ENCODE data around the gene MYLIP. TPM values are rescaled to one million over a fixed set of nuclear protein-coding genes. Genes with fewer than 3 reads are reported as not detected.

The MYLIP gene
- total RNA-seq (10 to 100 TPM; 17.5 to 19.9 TPM), polyA plus RNA-seq (10 to 100 TPM; 71.9 to 88.8 TPM)

DNA sequence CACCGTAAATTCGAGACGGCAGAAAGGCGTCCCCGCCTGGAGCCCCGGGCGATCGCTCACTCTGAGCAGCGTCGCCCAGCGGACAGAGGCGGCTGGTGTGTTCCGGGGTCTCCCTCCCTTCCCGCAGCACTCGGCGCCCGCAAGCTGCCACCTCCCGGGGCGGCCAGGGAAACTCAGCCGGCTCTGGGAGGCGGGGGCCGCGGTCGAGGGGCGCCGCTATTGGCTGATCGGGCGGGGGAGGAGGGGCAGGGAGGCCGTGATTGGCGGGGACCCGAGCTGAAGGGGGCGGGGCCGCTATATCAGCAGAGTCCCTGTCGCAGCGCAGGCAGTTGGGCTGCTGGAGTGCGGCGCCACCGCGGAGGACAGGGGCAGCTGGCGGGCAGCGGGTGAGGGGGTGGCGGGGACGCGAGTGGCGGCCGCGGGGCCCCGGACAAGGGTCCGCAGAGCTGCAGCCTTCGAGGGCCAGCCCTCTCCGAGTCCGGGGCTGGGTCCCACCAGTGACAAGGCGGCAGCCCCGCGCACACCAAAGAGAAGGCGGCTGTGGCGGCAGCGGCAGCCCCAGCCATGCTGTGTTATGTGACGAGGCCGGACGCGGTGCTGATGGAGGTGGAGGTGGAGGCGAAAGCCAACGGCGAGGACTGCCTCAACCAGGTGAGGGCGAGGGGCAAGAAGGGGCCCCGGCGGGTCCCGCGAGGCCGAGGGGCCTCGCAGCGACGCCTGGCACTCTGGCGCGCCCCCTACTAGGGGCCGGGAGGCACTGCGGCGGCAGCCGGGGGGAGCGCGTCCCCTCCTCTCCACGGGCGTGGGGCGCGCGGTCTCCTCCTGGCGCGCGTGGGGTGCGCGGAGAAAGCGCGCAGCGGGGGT lies at the start of gene MYLIP:
Gene MYLIP (plus strand): TSS at position 328 of the 864 bp plus-strand sequence. CDS start 237 bp downstream, at position 565.
- Histone ChIP-seq H3K36me3 (ENCODE audit: insufficient read depth, low read length) (no peaks in the 10 kb centered on the region), H3K27me3 (ENCODE audit: insufficient read depth, low read length) (no peaks in the 10 kb centered on the region), H3K4me3 (ENCODE audit: low read length in 2 of 2) (peak within 1 kb of the TSS; percentile 66 to 89), H3K4me1 (ENCODE audit: insufficient read depth, low read length) (peaks cover 38% of the 10 kb centered on the region), H3K9me3 (ENCODE audit: control insufficient read depth in 1 of 2, low read length in 2 of 2) (no peaks in the 10 kb centered on the region), H3K27ac (ENCODE audit: low read depth, low read length) (peak within 1 kb of the TSS; percentile 93)
- peaks cover 14 to 41% of the 10 kb centered on the region in 2 donors for H3K36me3 Mint-ChIP-seq
- H3K9me3 Mint-ChIP-seq: peaks cover 0 to 3% (median 0%) of the 10 kb centered on the region in 8 donors
- peak; percentile 96 to 97 (median 97) for DNase-seq
- ChIA-PET CTCF (ENCODE audit: partially characterized antibody) (interaction anchor here (0.8 to 4.2 kb wide), 14 partner anchors 8 to 438 kb away, joined by 3 to 33 read pairs (median 5); no protein-coding TSS in a partner anchor), POLR2A (ENCODE audit: partially characterized antibody) (interaction anchor here (0.6 to 4.6 kb wide), 17 partner anchors 8 to 884 kb away, joined by 3 to 82 read pairs (median 4); partner anchors contain the start of gene DTNBP1)
- peaks cover 18 to 54% (median 31%) of the 10 kb centered on the region in 4 donors for H3K4me1 Mint-ChIP-seq
- intact Hi-C loops (cut with micrococcal nuclease): loop anchor here (1.0 to 5.0 kb wide), 7 partner anchors 8 to 1578 kb away; partner anchors contain the start of genes ATXN1 and NUP153
- peak within 1 kb of the TSS; percentile 95 to 99 (median 98) for H3K4me3 Mint-ChIP-seq
- H3K27me3 Mint-ChIP-seq: peaks cover 3% of the 10 kb centered on the region in 2 donors
- H3K27ac Mint-ChIP-seq: peak within 1 kb of the TSS; percentile 96 to 98 (median 97)

DNA sequence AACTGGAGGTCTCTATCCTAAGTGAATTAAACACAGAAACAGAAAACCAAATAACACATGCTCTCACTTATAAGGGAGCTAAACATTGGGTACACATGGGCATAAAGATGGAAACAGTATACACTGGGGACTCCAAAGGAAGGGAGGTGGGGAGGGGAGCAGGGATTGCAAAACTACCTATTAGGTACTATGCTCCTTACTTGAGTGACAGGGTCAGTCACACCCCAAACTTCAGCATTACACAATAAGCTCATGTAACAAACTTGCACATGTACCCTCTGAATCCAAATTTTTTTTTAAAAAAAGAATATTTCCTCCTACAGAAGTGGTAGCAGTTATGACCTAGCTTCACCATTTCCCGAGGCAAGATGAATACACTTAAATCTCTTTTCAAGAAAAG lies 49.5 kb upstream of the MYLIP start:
- H3K27ac Mint-ChIP-seq: no peak overlapping the region
- ChIA-PET CTCF (ENCODE audit: partially characterized antibody) (no interaction called here), POLR2A (ENCODE audit: partially characterized antibody) (no interaction called here)
- no peak overlapping the region for H3K27ac ChIP-seq (ENCODE audit: low read depth, low read length)
- peaks cover 2% of the 10 kb centered on the region in 2 donors for H3K27me3 Mint-ChIP-seq
- no peaks in the 10 kb centered on the region for H3K9me3 Mint-ChIP-seq
- no peak overlapping the region for H3K4me3 ChIP-seq (ENCODE audit: low read length in 2 of 2)
- no peaks in the 10 kb centered on the region for H3K9me3 ChIP-seq (ENCODE audit: control insufficient read depth in 1 of 2, low read length in 2 of 2)
- no peak overlapping the region for H3K4me3 Mint-ChIP-seq
- no peaks in the 10 kb centered on the region for H3K27me3 ChIP-seq (ENCODE audit: insufficient read depth, low read length)
- no peaks in the 10 kb centered on the region for H3K36me3 ChIP-seq (ENCODE audit: insufficient read depth, low read length)
- H3K4me1 Mint-ChIP-seq: no peaks in the 10 kb centered on the region
- no peaks in the 10 kb centered on the region for H3K4me1 ChIP-seq (ENCODE audit: insufficient read depth, low read length)
- H3K36me3 Mint-ChIP-seq: no peaks in the 10 kb centered on the region
- intact Hi-C loops (cut with micrococcal nuclease): no loop called here
- no peak for DNase-seq

DNA sequence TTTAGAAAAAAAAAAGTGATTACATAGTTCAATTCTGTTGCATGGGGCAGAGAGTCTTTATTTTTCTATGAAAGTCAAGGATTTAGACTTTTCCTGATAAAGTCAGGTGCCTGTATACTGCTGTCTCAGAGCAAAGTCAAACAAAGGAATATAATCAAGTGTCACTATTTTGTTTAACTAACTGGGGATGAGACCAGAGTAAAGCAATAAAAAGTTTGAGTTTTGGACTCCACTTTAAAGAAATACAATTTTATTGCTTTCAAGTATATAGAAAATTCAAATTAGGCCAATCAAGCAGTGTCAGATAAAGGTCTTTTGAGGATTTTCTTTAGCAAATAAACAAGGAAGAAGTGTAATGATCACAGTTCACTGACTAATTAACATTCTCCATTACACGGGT lies 48.7 kb upstream of the MYLIP start:
- no peak overlapping the region for H3K27ac ChIP-seq (ENCODE audit: low read depth, low read length)
- no peak overlapping the region for H3K4me3 ChIP-seq (ENCODE audit: low read length in 2 of 2)
- no peaks in the 10 kb centered on the region for H3K9me3 ChIP-seq (ENCODE audit: control insufficient read depth in 1 of 2, low read length in 2 of 2)
- ChIA-PET CTCF (ENCODE audit: partially characterized antibody) (no interaction called here), POLR2A (ENCODE audit: partially characterized antibody) (no interaction called here)
- no peaks in the 10 kb centered on the region for H3K27me3 ChIP-seq (ENCODE audit: insufficient read depth, low read length)
- H3K4me1 ChIP-seq (ENCODE audit: insufficient read depth, low read length): no peaks in the 10 kb centered on the region
- Mint-ChIP-seq H3K36me3 (no peaks in the 10 kb centered on the region), H3K27ac (no peak overlapping the region), H3K9me3 (no peaks in the 10 kb centered on the region), H3K4me3 (no peak overlapping the region), H3K27me3 (peaks cover 2% of the 10 kb centered on the region in 2 donors), H3K4me1 (no peaks in the 10 kb centered on the region)
- no peaks in the 10 kb centered on the region for H3K36me3 ChIP-seq (ENCODE audit: insufficient read depth, low read length)
- intact Hi-C loops (cut with micrococcal nuclease): no loop called here
- no peak for DNase-seq

DNA sequence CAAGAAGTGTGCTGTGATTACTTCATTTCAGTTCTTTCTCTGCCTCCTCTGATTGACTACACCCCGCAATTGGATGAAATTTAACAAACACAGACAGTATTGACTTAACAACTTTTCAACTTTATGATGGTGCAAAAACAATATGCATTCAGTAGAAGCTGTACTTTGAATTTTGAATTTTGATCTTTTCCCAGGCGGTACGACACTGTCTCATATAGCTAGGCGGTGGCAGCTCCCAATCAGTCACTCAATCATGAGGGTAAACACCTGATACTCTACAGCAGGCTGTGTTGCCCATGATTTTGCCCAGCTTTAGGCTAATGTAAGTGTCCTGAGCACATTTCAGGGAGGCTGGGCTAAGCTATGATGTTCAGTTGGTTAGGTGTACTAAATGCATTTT lies 47.6 kb upstream of the MYLIP start:
- Histone ChIP-seq H3K9me3 (ENCODE audit: control insufficient read depth in 1 of 2, low read length in 2 of 2) (no peaks in the 10 kb centered on the region), H3K4me3 (ENCODE audit: low read length in 2 of 2) (no peak overlapping the region), H3K27ac (ENCODE audit: low read depth, low read length) (no peak overlapping the region), H3K4me1 (ENCODE audit: insufficient read depth, low read length) (no peaks in the 10 kb centered on the region), H3K27me3 (ENCODE audit: insufficient read depth, low read length) (no peaks in the 10 kb centered on the region), H3K36me3 (ENCODE audit: insufficient read depth, low read length) (no peaks in the 10 kb centered on the region)
- intact Hi-C loops (cut with micrococcal nuclease): no loop called here
- DNase-seq: no peak
- Mint-ChIP-seq H3K36me3 (no peaks in the 10 kb centered on the region), H3K9me3 (peaks cover 0 to 2% (median 0%) of the 10 kb centered on the region in 8 donors), H3K4me3 (no peak overlapping the region), H3K4me1 (no peaks in the 10 kb centered on the region), H3K27me3 (peaks cover 2% of the 10 kb centered on the region in 2 donors), H3K27ac (no peak overlapping the region)
- POLR2A ChIA-PET (ENCODE audit: partially characterized antibody): no interaction called here
- CTCF ChIA-PET (ENCODE audit: partially characterized antibody): no interaction called here

DNA sequence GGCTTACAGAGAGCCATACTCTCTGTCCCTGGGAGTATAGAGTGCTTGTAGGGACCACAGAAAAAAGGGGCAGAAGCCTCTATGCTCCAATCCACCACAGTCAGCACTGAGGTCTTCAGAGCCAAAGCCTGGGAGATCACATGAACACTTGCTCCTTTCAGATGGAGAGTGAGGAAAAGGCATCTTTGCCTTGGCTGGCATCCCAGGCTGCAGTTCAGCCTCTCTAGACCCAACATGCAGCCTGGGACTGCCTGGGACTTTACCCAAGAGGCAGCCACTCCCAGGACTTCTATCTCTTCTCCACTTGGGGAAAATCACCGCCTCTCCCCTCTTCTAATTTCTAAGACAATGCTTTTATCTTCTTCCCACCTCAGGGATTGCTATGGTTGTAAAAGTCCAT lies 46.5 kb upstream of the MYLIP start:
- Mint-ChIP-seq H3K4me3 (no peak overlapping the region), H3K27me3 (peaks cover 2% of the 10 kb centered on the region in 2 donors), H3K36me3 (no peaks in the 10 kb centered on the region), H3K9me3 (peaks cover 0 to 2% (median 0%) of the 10 kb centered on the region in 8 donors), H3K27ac (no peak overlapping the region), H3K4me1 (no peaks in the 10 kb centered on the region)
- Histone ChIP-seq H3K27ac (ENCODE audit: low read depth, low read length) (no peak overlapping the region), H3K27me3 (ENCODE audit: insufficient read depth, low read length) (no peaks in the 10 kb centered on the region), H3K36me3 (ENCODE audit: insufficient read depth, low read length) (no peaks in the 10 kb centered on the region), H3K4me1 (ENCODE audit: insufficient read depth, low read length) (no peaks in the 10 kb centered on the region), H3K9me3 (ENCODE audit: control insufficient read depth in 1 of 2, low read length in 2 of 2) (no peaks in the 10 kb centered on the region), H3K4me3 (ENCODE audit: low read length in 2 of 2) (no peak overlapping the region)
- no peak for DNase-seq
- intact Hi-C loops (cut with micrococcal nuclease): no loop called here
- CTCF ChIA-PET (ENCODE audit: partially characterized antibody): no interaction called here
- POLR2A ChIA-PET (ENCODE audit: partially characterized antibody): no interaction called here

DNA sequence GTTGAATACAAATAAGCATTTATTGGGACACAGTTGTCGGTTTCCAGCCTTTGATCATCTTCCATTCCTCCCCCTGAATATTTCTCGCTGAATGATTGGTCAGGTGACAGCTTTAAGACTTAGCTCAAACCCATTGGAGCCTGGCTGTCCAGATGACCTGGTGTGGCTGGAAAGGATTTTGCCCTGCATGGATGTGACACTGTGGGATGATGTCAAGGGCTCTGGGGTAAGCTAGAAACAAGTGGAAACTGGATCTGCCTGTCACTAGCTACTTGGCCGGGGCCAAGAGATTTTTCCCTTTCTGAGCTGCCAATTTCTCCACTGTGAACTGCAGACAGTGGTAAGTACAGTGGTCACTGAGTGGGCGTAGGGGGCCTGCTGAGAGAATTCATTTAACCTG lies 41.9 kb upstream of the MYLIP start:
- H3K36me3 Mint-ChIP-seq: no peaks in the 10 kb centered on the region
- no peak overlapping the region for H3K4me3 Mint-ChIP-seq
- no peaks in the 10 kb centered on the region for H3K4me1 Mint-ChIP-seq
- Histone ChIP-seq H3K4me3 (ENCODE audit: low read length in 2 of 2) (no peak overlapping the region), H3K27ac (ENCODE audit: low read depth, low read length) (no peak overlapping the region), H3K4me1 (ENCODE audit: insufficient read depth, low read length) (no peaks in the 10 kb centered on the region), H3K36me3 (ENCODE audit: insufficient read depth, low read length) (no peaks in the 10 kb centered on the region), H3K9me3 (ENCODE audit: control insufficient read depth in 1 of 2, low read length in 2 of 2) (no peaks in the 10 kb centered on the region), H3K27me3 (ENCODE audit: insufficient read depth, low read length) (no peaks in the 10 kb centered on the region)
- peaks cover 4 to 6% of the 10 kb centered on the region in 2 donors for H3K27me3 Mint-ChIP-seq
- intact Hi-C loops (cut with micrococcal nuclease): no loop called here
- H3K9me3 Mint-ChIP-seq: peaks cover 0 to 2% (median 0%) of the 10 kb centered on the region in 8 donors
- DNase-seq: no peak
- POLR2A ChIA-PET (ENCODE audit: partially characterized antibody): interaction anchor here (0.6 kb wide), 1 partner anchor 31 kb away, joined by 3 read pairs; no protein-coding TSS in a partner anchor
- no peak overlapping the region for H3K27ac Mint-ChIP-seq
- CTCF ChIA-PET (ENCODE audit: partially characterized antibody): interaction anchor here (1.3 kb wide), 1 partner anchor 43 kb away, joined by 3 read pairs; no protein-coding TSS in a partner anchor

DNA sequence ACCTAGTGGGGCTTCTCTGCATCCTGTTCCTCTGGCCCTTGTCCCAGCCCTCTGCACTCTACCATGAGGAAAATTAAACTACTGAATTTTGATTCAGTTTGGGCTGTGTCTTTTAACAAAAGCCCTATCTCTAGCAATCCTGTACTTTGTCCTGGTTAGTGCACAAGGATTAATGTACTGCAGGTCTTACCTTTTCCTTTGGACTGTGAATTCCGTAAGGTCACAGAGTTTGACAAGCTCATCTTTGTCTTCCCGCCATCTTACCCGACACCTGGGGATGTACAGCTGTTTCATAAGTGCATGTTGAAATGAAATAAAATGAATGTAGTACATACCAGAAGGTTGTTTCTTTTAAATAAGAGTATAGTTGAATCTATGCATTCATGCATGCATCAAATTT lies 41.5 kb upstream of the MYLIP start:
- Histone ChIP-seq H3K4me3 (ENCODE audit: low read length in 2 of 2) (no peak overlapping the region), H3K27ac (ENCODE audit: low read depth, low read length) (no peak overlapping the region), H3K27me3 (ENCODE audit: insufficient read depth, low read length) (no peaks in the 10 kb centered on the region), H3K36me3 (ENCODE audit: insufficient read depth, low read length) (no peaks in the 10 kb centered on the region), H3K4me1 (ENCODE audit: insufficient read depth, low read length) (no peaks in the 10 kb centered on the region), H3K9me3 (ENCODE audit: control insufficient read depth in 1 of 2, low read length in 2 of 2) (no peaks in the 10 kb centered on the region)
- no peak overlapping the region for H3K27ac Mint-ChIP-seq
- CTCF ChIA-PET (ENCODE audit: partially characterized antibody): interaction anchor here (0.8 to 1.3 kb wide), 2 partner anchors 13 to 43 kb away, joined by 3 read pairs; no protein-coding TSS in a partner anchor
- H3K4me1 Mint-ChIP-seq: no peaks in the 10 kb centered on the region
- H3K4me3 Mint-ChIP-seq: no peak overlapping the region
- intact Hi-C loops (cut with micrococcal nuclease): no loop called here
- peaks cover 0 to 2% (median 0%) of the 10 kb centered on the region in 8 donors for H3K9me3 Mint-ChIP-seq
- POLR2A ChIA-PET (ENCODE audit: partially characterized antibody): no interaction called here
- H3K27me3 Mint-ChIP-seq: peaks cover 7 to 8% of the 10 kb centered on the region in 2 donors
- H3K36me3 Mint-ChIP-seq: no peaks in the 10 kb centered on the region
- DNase-seq: no peak
